IPS-18a (cell line): ENCODE data around the gene PRAMEF15.
"Not testable (repeated sequence)": the region's sequence is repeated elsewhere in the genome, so short reads cannot be mapped to it uniquely, and the experiment has no call there.

Source experiments
- H3K27ac ChIP-seq: one replicate; pipeline ENCODE4 v1.5.1; 2013; ENCODE audit warnings: low read length
- H3K27me3 ChIP-seq: one replicate; pipeline ENCODE4 v1.6.1; 2013; ENCODE audit warnings: mild to moderate bottlenecking, low read length; ENCODE audit not compliant: control insufficient read depth, insufficient read depth
- H3K36me3 ChIP-seq: one replicate; pipeline ENCODE4 v1.6.1; 2013; ENCODE audit warnings: low read depth, low read length; ENCODE audit not compliant: control insufficient read depth
- H3K4me1 ChIP-seq: one replicate; pipeline ENCODE4 v1.6.1; 2013; ENCODE audit warnings: low read depth, low read length; ENCODE audit not compliant: control insufficient read depth
- H3K4me3 ChIP-seq: one replicate; pipeline ENCODE4 v1.5.1; 2013; ENCODE audit warnings: low read length
- H3K9ac ChIP-seq: one replicate; pipeline ENCODE4 v1.6.1; 2013; ENCODE audit warnings: mild to moderate bottlenecking, low read length, moderate library complexity
- H3K9me3 ChIP-seq: one replicate; pipeline ENCODE4 v1.6.1; 2013; ENCODE audit warnings: low read depth, low read length; ENCODE audit not compliant: control insufficient read depth

PRAMEF15 gene

DNA sequence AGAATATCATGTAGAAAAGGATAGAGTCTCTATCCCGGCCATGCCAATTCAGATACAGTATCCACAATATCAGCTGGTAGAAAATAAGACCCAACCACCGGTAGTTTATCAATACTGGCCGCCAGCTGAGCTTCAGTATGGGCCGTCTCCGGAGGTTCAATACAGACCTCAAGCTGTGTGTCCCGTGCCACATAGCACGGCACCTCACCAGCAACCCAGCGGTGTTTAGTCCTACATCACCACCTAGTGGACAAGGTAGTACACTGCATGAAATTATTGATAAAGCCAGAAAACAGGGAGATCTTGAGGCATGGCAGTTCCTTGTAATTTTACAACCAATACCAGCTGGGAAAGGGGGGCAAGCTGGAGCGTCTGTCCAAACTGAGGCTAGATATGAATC is 39.1 kb downstream of the PRAMEF15 start:
- H3K4me1 ChIP-seq, H3K4me3 ChIP-seq, H3K27ac ChIP-seq, H3K36me3 ChIP-seq, H3K27me3 ChIP-seq, H3K9ac ChIP-seq, H3K9me3 ChIP-seq: not testable (repeated sequence)

DNA sequence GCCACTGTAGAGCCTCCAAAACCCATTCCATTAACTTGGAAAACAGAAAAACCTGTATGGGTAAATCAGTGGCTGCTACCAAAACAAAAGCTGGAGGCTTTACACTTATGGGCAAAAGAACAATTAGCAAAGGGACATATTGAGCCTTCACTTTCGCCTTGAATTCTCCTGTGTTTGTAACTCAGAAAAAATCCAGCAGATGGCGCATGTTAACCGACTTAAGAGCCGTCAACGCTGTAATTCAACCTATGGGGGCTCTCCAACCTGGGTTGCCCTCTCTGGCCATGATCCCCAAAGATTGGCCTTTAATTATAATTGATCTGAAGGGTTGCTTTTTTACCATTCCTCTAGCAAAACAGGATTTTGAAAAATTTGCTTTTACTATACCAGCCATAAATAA is 41.4 kb downstream of the PRAMEF15 start:
- not testable (repeated sequence) for H3K27me3 ChIP-seq, H3K9ac ChIP-seq, H3K36me3 ChIP-seq, H3K4me3 ChIP-seq, H3K4me1 ChIP-seq, H3K27ac ChIP-seq, H3K9me3 ChIP-seq

DNA sequence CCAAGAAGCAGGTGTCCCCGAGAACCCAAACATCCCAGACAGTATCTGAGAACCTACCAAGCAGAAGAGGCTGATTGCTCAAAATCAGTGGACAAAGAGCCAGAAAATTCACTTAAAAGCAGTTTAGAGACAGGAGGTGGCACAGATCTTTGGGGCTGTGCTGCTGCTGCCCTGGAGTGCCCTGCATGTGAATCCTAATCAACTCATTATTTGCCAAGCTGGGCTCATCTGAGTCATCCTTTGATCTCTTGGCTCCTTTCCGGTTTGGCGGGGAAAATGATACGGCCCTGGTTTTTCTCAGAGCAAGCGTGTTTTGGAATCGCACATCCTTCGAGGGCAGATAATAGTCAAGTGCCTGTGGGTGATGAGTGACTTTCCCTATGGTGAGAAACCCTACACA is 47.0 kb downstream of the PRAMEF15 start:
- not testable (repeated sequence) for H3K4me3 ChIP-seq, H3K4me1 ChIP-seq, H3K9ac ChIP-seq, H3K36me3 ChIP-seq, H3K27ac ChIP-seq, H3K27me3 ChIP-seq, H3K9me3 ChIP-seq

DNA sequence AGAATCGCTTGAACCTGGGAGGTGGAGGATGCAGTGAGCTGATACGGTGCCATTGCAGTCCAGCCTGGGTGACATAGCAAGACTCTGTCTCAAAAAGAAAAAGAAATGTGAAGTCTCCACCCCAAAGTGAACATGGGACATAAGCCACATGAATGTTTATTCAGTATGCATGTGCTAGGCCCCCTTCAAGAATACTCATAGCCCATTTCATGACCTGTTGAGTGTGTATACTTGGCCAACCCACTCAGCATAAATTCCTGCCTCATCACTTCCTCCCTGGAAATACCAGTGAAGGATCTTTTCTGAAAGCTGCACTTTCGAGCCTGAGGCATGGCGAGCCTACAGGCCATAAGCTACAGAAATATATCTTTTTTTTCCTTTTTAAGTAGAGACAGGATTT is 49.5 kb downstream of the PRAMEF15 start:
- not testable (repeated sequence) for H3K27ac ChIP-seq, H3K4me3 ChIP-seq, H3K9ac ChIP-seq, H3K27me3 ChIP-seq, H3K4me1 ChIP-seq, H3K36me3 ChIP-seq
- peaks cover 12% of the 10 kb centered on the region for H3K9me3 ChIP-seq

DNA sequence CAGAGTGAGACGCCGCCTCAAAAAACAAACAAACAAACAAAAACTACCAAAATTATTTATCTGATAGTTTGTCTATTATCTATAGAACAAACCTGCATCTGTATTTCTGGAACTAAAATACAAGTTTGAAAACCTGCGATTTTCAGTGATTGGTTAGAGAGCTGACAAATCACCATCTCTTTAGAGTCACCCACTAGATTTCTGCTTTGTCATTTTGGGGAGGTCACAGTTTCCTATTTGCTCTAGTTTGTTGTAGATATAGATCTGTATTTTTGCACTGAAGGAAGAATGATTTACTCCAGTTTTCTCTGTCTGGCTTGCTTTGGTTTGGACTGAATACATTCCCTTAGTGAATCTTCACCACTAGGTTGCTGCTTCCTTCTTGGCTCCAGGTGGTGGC is 51.2 kb downstream of the PRAMEF15 start:
- H3K4me3 ChIP-seq, H3K9ac ChIP-seq, H3K4me1 ChIP-seq, H3K27ac ChIP-seq, H3K36me3 ChIP-seq, H3K27me3 ChIP-seq: not testable (repeated sequence)
- peaks cover 15% of the 10 kb centered on the region for H3K9me3 ChIP-seq

DNA sequence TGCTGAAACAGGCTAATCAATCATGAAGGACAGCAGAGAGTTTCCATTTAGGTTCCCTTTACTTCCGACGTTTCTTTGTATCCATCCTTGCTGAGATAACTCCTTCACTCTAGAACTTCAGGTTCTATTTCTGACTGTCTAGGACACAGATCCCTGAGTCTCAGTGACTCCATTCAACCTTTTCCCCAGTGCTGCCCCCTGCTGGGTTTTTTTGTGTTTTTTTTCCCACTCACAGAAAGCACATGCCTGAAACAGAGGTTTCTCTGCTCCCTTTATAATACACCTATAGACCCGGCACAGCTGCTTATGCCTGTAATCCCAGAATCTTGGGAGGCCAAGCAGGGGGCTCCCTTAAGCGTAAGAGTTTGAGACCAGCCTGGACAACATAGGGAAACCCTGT is 53.2 kb downstream of the PRAMEF15 start:
- H3K4me3 ChIP-seq, H3K9ac ChIP-seq, H3K27ac ChIP-seq, H3K27me3 ChIP-seq, H3K36me3 ChIP-seq, H3K4me1 ChIP-seq: not testable (repeated sequence)
- H3K9me3 ChIP-seq = peaks cover 18% of the 10 kb centered on the region
